Measurements from ENCODE around the gene THRAP3. TPM values are rescaled to one million over a fixed set of nuclear protein-coding genes. Genes with fewer than 3 reads are reported as not detected.
"Not testable (repeated sequence)": the region's sequence is repeated elsewhere in the genome, so short reads cannot be mapped to it uniquely, and the experiment has no call there.

THRAP3 gene
- polyA plus RNA-seq, 1 donor: 94.3 TPM

- peak overlapping the region; percentile 96 for H3K27ac ChIP-seq (ENCODE audit: low read length)
- no CpG with 5 or more reads among the region's 29 CpGs for WGBS (ENCODE audit: insufficient coverage, low lambda C conversion rate)
- peaks cover 15% of the 10 kb centered on the region for H3K36me3 ChIP-seq (ENCODE audit: control insufficient read depth, insufficient read depth, low read length)
- no peaks in the 10 kb centered on the region for H3K27me3 ChIP-seq (ENCODE audit: control insufficient read depth, insufficient read depth, low read length)
- H3K4me1 ChIP-seq (ENCODE audit: control insufficient read depth, insufficient read depth, low read length): peaks cover 11% of the 10 kb centered on the region
- no peaks in the 10 kb centered on the region for H3K9me3 ChIP-seq (ENCODE audit: control insufficient read depth, low read depth, low read length)
- H3K4me3 ChIP-seq (ENCODE audit: low read length): peak overlapping the region; percentile 68
- no peak for DNase-seq
Observed at GRCh38 chr1:36224537-36225282, 467 bp downstream of the THRAP3 start.

- WGBS (ENCODE audit: insufficient coverage, low lambda C conversion rate): no CpG with 5 or more reads among the region's 10 CpGs
- H3K4me3 ChIP-seq (ENCODE audit: low read length): peak overlapping the region; percentile 68
Observed at GRCh38 chr1:36225283-36225899, 1.1 kb downstream of the THRAP3 start.

GRCh38 chr1:36230279-36230678 lies 6.0 kb downstream of the THRAP3 start:
- not testable (repeated sequence) for H3K27ac ChIP-seq (ENCODE audit: low read length); H3K4me3 ChIP-seq (ENCODE audit: low read length); DNase-seq; H3K27me3 ChIP-seq (ENCODE audit: control insufficient read depth, insufficient read depth, low read length); H3K4me1 ChIP-seq (ENCODE audit: control insufficient read depth, insufficient read depth, low read length); H3K9me3 ChIP-seq (ENCODE audit: control insufficient read depth, low read depth, low read length)
- WGBS (ENCODE audit: insufficient coverage, low lambda C conversion rate): 80% methylated on average over 1 of the region's 12 CpGs
- peaks cover 40% of the 10 kb centered on the region for H3K36me3 ChIP-seq (ENCODE audit: control insufficient read depth, insufficient read depth, low read length)

More at GRCh38 chr1:36225283-36225899, 1.1 kb downstream of the THRAP3 start:
- peaks cover 11% of the 10 kb centered on the region for H3K4me1 ChIP-seq (ENCODE audit: control insufficient read depth, insufficient read depth, low read length)
- H3K36me3 ChIP-seq (ENCODE audit: control insufficient read depth, insufficient read depth, low read length): peaks cover 20% of the 10 kb centered on the region
- H3K27me3 ChIP-seq (ENCODE audit: control insufficient read depth, insufficient read depth, low read length): no peaks in the 10 kb centered on the region
- DNase-seq: no peak
- peak overlapping the region; percentile 96 for H3K27ac ChIP-seq (ENCODE audit: low read length)
- no peaks in the 10 kb centered on the region for H3K9me3 ChIP-seq (ENCODE audit: control insufficient read depth, low read depth, low read length)

GRCh38 chr1:36231191-36231590 lies 6.9 kb downstream of the THRAP3 start:
- H3K9me3 ChIP-seq (ENCODE audit: control insufficient read depth, low read depth, low read length): no peaks in the 10 kb centered on the region
- H3K27ac ChIP-seq (ENCODE audit: low read length): no peak overlapping the region
- no CpG with 5 or more reads among the region's 1 CpG for WGBS (ENCODE audit: insufficient coverage, low lambda C conversion rate)
- peaks cover 40% of the 10 kb centered on the region for H3K36me3 ChIP-seq (ENCODE audit: control insufficient read depth, insufficient read depth, low read length)
- no peak for DNase-seq
- H3K4me3 ChIP-seq (ENCODE audit: low read length): no peak overlapping the region
- H3K27me3 ChIP-seq (ENCODE audit: control insufficient read depth, insufficient read depth, low read length): no peaks in the 10 kb centered on the region
- H3K4me1 ChIP-seq (ENCODE audit: control insufficient read depth, insufficient read depth, low read length): peaks cover 5% of the 10 kb centered on the region

GRCh38 chr1:36232212-36233095 lies 8.2 kb downstream of the THRAP3 start:
- peaks cover 39% of the 10 kb centered on the region for H3K36me3 ChIP-seq (ENCODE audit: control insufficient read depth, insufficient read depth, low read length)
- H3K4me3 ChIP-seq (ENCODE audit: low read length): no peak overlapping the region
- no peak overlapping the region for H3K27ac ChIP-seq (ENCODE audit: low read length)
- H3K27me3 ChIP-seq (ENCODE audit: control insufficient read depth, insufficient read depth, low read length): no peaks in the 10 kb centered on the region
- no peaks in the 10 kb centered on the region for H3K9me3 ChIP-seq (ENCODE audit: control insufficient read depth, low read depth, low read length)
- H3K4me1 ChIP-seq (ENCODE audit: control insufficient read depth, insufficient read depth, low read length): no peaks in the 10 kb centered on the region
- WGBS (ENCODE audit: insufficient coverage, low lambda C conversion rate): 82% methylated on average over 3 of the region's 11 CpGs
- no peak for DNase-seq

GRCh38 chr1:36236302-36236701 lies 12.1 kb downstream of the THRAP3 start:
- no CpG with 5 or more reads among the region's 3 CpGs for WGBS (ENCODE audit: insufficient coverage, low lambda C conversion rate)
- Histone ChIP-seq H3K27me3 (ENCODE audit: control insufficient read depth, insufficient read depth, low read length) (no peaks in the 10 kb centered on the region), H3K9me3 (ENCODE audit: control insufficient read depth, low read depth, low read length) (no peaks in the 10 kb centered on the region), H3K4me3 (ENCODE audit: low read length) (no peak overlapping the region), H3K27ac (ENCODE audit: low read length) (no peak overlapping the region), H3K36me3 (ENCODE audit: control insufficient read depth, insufficient read depth, low read length) (peaks cover 24% of the 10 kb centered on the region), H3K4me1 (ENCODE audit: control insufficient read depth, insufficient read depth, low read length) (peaks cover 10% of the 10 kb centered on the region)
- no peak for DNase-seq

GRCh38 chr1:36238433-36238832 lies 14.2 kb downstream of the THRAP3 start:
- Histone ChIP-seq H3K9me3 (ENCODE audit: control insufficient read depth, low read depth, low read length) (no peaks in the 10 kb centered on the region), H3K36me3 (ENCODE audit: control insufficient read depth, insufficient read depth, low read length) (peaks cover 27% of the 10 kb centered on the region), H3K4me3 (ENCODE audit: low read length) (no peak overlapping the region), H3K27me3 (ENCODE audit: control insufficient read depth, insufficient read depth, low read length) (no peaks in the 10 kb centered on the region), H3K4me1 (ENCODE audit: control insufficient read depth, insufficient read depth, low read length) (peaks cover 12% of the 10 kb centered on the region), H3K27ac (ENCODE audit: low read length) (no peak overlapping the region)
- DNase-seq: no peak
- WGBS (ENCODE audit: insufficient coverage, low lambda C conversion rate): 86% methylated on average over 1 of the region's 2 CpGs

GRCh38 chr1:36239941-36240637 lies 15.8 kb downstream of the THRAP3 start:
- peaks cover 19% of the 10 kb centered on the region for H3K36me3 ChIP-seq (ENCODE audit: control insufficient read depth, insufficient read depth, low read length)
- DNase-seq: peak; percentile 90 to 95
- no peak overlapping the region for H3K4me3 ChIP-seq (ENCODE audit: low read length)
- H3K27me3 ChIP-seq (ENCODE audit: control insufficient read depth, insufficient read depth, low read length): no peaks in the 10 kb centered on the region
- WGBS (ENCODE audit: insufficient coverage, low lambda C conversion rate): no CpG with 5 or more reads among the region's 4 CpGs
- peaks cover 12% of the 10 kb centered on the region for H3K4me1 ChIP-seq (ENCODE audit: control insufficient read depth, insufficient read depth, low read length)
- no peaks in the 10 kb centered on the region for H3K9me3 ChIP-seq (ENCODE audit: control insufficient read depth, low read depth, low read length)
- H3K27ac ChIP-seq (ENCODE audit: low read length): peak overlapping the region; percentile 59

GRCh38 chr1:36247538-36247937 lies 23.3 kb downstream of the THRAP3 start:
- Histone ChIP-seq H3K9me3 (ENCODE audit: control insufficient read depth, low read depth, low read length) (no peaks in the 10 kb centered on the region), H3K27me3 (ENCODE audit: control insufficient read depth, insufficient read depth, low read length) (no peaks in the 10 kb centered on the region), H3K4me1 (ENCODE audit: control insufficient read depth, insufficient read depth, low read length) (peaks cover 14% of the 10 kb centered on the region), H3K36me3 (ENCODE audit: control insufficient read depth, insufficient read depth, low read length) (peaks cover 10% of the 10 kb centered on the region), H3K4me3 (ENCODE audit: low read length) (no peak overlapping the region), H3K27ac (ENCODE audit: low read length) (peak overlapping the region; percentile 66)
- 100% methylated on average over 1 of the region's 3 CpGs for WGBS (ENCODE audit: insufficient coverage, low lambda C conversion rate)
- no peak for DNase-seq
